Measurements from ENCODE around the gene AMOTL1.

- TF ChIP-seq POLR2AphosphoS5 (IDR thresholded peaks at IDR 0.05; ENCODE audit: borderline replicate concordance, low read depth, low read length) (no peak), EZH2 (IDR thresholded peaks at IDR 0.05) (no peak), FOXP2 (optimal IDR thresholded peaks at IDR 0.05; ENCODE audit: control extremely low read depth, extremely low read length, insufficient read depth) (no peak)
These were observed 87.5 kb downstream of the AMOTL1 start for GRCh38 chr11:94855666-94856065.

Data from SK-N-MC (cell line).